NCI-H345 (cell line): ENCODE data around the gene ZDHHC12.
"Not testable (repeated sequence)": the region's sequence is repeated elsewhere in the genome, so short reads cannot be mapped to it uniquely, and the experiment has no call there.

Experiments
- DNase-seq: peaks from one replicate; lab custom pipeline; 2025; lab: John Stamatoyannopoulos, UW

The ZDHHC12 gene

DNA sequence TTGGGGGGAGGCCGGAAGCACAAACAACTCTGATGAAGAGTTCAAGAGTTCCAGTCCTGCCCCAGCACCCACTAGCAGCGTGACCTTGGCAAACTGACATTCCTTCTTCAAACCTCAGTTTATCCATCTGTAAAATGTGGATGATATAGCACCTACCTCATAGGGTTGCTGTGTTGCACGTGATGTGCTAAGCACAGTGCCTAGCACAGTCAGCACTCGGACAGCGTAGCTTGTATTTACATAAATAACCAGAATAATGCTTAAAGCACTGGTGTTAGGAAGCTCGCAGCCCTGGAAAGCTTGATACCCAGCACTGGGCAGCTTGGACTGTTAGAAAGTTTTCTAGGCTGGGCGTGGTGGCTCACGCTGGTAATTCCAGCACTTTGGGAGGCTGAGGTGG is 16.5 kb downstream of the ZDHHC12 start:
- no peak for DNase-seq

DNA sequence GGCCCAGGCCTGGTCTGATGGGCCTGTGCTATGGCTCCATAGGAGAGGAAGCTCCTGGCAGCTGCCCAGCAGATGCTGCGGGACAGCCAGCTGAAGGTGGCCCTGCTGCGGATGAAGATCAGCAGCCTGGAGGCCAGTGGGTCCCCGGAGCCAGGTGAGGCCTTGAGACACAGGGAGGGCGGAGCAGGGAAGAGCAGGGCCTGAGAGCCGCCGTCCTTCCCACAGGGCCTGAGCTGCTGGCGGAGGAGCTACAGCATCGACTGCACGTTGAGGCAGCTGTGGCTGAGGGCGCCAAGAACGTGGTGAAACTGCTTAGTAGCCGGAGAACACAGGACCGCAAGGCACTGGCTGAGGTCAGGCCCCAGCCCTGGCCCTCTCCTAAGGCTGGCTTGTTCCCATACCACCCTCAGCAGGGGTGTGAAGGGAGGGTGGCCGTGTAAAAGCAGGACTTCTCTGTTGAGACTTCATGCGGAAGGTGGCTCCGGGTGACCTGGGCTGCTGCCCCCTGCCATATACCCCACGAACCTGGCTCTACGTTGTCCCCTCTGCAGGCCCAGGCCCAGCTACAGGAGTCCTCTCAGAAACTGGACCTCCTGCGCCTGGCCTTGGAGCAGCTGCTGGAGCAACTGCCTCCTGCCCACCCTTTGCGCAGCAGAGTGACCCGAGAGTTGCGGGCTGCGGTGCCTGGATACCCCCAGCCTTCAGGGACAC is 17.1 kb downstream of the ZDHHC12 start:
- DNase-seq = no peak

- no peak for DNase-seq
Measured at GRCh38 chr9:128706045-128706444, 17.9 kb downstream of the ZDHHC12 start.

GRCh38 chr9:128705051-128705965 is 18.6 kb downstream of the ZDHHC12 start:
- no peak for DNase-seq

DNA sequence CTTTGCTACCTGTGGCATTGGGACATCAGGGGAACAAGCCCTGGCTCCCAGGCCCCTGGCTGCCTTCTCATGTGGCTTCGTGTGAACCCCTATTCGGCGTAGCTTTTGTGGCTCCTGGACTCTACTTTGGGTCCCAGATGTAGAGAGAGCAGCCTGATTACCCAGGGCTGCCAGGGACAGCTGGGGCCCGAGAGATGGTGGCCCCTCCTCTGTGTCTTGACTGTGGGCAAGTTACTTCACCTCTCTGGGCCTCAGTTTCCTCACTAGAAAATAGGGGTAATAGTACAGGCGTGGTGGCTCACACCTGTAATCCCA is 19.6 kb downstream of the ZDHHC12 start:
- DNase-seq = no peak

DNA sequence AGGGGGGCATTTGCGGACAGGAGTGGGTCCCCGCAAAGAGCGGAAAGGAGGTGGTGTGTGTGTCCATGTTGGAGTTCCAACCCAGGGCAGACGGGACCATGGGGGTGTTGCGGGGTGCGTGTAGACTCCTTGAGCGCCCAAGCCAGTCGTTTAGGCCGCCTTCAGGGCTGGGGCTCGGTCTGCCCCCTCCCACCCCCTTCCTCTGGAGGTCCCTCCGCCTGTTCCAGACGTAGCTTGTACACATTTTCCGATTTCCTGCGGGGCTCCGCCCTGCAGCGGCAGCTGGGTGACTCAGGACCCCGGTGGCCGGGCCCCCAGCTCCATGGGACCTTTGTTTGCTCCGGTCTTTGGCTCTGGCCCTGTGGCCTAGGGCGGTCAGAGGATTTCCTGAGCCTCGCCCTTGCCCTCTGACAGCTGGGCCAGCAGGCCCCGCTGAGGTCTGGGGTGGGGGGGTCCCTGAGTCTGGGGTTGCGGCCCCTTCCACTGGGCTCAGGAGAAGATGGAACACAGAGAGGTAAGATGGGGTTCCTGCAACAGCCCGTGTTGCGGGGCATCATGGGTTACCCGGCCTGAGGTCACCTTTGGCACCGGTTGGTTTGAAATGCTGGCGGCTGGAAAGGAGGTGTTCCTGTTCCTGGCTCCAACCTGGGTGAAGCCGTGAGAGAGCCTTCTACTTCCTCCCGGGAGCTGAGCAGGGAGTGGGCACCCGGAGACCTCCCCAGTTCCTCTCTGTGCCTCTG is 20.1 kb downstream of the ZDHHC12 start:
- no peak for DNase-seq

DNA sequence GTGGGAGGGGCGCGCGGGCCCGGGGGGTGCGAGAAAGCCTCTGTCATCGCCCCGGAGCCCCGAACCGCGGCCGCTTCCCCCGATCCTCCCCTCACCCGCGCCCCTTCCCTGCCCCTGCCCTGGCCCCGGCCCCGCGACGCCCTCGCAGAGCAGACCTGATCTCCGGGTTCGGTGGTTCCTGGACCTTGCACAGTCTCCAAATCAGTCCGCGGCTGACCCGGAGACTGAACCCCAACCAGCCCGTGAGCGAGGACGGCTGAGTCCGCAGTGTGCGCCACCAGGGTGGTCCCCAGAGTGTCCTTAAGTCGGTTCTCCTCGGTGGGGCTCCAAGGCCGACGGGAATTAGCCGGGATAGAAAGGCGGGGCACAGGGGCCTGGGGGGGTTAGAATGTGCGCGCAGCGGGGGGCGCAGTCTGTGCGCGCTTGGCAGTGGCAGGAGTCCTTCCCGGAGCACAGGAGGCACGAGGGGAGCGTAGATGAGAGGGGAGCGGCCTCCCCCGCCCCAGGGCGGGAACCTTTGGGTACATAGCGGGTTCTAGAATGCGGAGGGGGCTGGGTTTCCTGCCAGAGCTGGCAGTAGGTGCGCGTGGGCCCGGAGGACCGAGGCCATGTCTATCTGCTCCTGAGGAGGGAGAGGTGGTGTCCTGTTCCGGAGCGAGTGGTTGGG is 20.8 kb downstream of the ZDHHC12 start:
- no peak for DNase-seq

DNA sequence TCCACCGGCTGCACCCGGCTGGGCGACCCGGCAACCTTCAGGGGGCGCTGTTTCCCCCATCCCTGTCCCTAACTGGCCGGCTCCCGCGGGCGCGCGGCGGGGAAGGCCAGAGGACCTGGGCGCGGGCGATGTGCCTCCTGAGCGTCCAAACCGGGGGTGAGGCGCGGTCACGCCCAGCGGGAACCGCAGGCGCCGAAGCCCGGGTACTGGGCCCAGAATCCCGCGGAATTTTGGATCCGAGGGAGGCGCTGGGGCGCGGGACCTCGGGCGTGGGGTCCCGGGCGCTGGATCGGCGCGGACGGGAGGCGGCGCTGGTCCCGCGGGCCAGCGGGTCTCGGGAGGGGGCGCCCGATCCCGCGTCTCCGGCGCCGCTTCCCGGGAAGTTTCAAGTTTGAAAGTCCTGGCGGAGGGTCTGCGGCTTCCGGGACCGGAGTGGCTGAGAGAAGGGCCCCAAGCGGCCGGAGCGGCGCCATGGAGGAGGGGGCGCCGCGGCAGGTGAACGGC is 21.4 kb downstream of the ZDHHC12 start, which contains the start of gene PKN3:
Gene PKN3, plus strand, starts transcription at position 59 of the 504 bp plus-strand sequence. Its CDS starts 413 bp downstream, at position 472.
- DNase-seq = peak; percentile 79

DNA sequence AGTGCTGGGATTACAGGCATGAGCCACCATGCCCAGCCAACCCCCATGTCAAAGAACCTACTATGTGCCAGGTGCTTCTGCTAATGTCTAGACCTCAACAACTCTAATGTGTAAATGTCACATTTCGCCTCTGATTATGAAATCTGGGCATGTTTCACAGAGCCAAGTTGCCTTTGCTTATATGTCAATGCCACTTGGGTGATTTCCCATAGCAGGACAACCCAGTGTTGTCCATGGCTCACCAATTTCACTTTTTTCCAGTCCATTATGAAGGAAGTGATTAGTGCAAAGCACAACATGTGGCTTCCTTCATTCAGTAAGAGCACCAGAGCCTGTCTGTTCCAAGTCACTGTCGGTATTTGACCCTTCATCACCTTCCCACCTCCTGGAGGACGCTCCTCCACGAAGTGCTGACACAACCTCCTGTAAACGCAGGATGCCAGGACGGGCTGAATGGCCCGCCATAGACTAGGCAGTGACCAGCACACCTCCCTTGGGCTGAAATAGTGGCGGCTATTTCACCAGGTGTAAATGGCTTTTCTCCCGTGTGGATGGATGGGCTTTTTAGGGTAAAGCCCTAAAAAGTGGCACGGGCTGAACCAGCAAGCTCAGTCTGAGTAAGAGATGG is 22.6 kb downstream of the ZDHHC12 start:
- DNase-seq = no peak

GRCh38 chr9:128699096-128699795 is 24.7 kb downstream of the ZDHHC12 start:
- DNase-seq = not testable (repeated sequence)

DNA sequence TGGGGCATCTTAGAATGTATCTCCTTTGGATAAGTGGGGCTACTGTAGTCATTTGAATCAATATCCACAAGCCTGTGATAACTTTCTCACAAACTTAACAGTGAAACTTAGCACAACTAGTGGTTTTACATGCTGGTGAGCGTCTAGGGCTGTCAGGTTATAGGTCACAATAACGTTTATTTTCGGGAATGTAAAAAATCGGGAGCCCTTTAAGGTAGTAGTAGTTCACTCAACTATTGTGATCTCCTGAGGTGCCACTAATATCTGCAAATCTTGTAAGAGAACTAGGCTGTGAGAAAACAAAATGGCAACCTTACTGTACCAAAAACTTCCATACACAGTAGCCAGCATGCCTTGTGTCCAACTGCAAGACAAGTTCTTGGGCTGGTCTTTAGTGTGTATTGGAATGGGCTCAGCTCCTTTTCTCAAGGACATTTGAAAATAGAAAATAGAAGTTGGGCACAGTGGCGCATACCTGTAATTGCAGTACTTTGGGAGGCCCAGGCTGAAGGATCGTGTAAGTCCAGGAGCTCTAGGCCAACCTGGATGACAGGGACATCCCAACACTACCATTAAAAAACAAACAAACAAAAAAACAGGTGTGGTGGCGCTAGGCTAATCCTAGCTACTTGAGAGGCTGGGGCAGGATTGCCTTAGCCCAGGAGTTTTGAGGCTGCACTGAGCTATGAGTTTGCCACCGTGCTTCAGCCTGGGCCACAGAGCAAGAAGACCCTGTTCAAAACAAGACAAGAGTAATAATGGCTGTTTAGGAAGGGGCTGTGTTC is 26.8 kb downstream of the ZDHHC12 start:
- DNase-seq = no peak

- no peak for DNase-seq
Measured at GRCh38 chr9:128694344-128694743, 29.6 kb downstream of the ZDHHC12 start.

GRCh38 chr9:128693738-128694137 is 30.2 kb downstream of the ZDHHC12 start:
- not testable (repeated sequence) for DNase-seq

GRCh38 chr9:128690684-128691034 is 33.3 kb downstream of the ZDHHC12 start:
- DNase-seq = no peak

DNA sequence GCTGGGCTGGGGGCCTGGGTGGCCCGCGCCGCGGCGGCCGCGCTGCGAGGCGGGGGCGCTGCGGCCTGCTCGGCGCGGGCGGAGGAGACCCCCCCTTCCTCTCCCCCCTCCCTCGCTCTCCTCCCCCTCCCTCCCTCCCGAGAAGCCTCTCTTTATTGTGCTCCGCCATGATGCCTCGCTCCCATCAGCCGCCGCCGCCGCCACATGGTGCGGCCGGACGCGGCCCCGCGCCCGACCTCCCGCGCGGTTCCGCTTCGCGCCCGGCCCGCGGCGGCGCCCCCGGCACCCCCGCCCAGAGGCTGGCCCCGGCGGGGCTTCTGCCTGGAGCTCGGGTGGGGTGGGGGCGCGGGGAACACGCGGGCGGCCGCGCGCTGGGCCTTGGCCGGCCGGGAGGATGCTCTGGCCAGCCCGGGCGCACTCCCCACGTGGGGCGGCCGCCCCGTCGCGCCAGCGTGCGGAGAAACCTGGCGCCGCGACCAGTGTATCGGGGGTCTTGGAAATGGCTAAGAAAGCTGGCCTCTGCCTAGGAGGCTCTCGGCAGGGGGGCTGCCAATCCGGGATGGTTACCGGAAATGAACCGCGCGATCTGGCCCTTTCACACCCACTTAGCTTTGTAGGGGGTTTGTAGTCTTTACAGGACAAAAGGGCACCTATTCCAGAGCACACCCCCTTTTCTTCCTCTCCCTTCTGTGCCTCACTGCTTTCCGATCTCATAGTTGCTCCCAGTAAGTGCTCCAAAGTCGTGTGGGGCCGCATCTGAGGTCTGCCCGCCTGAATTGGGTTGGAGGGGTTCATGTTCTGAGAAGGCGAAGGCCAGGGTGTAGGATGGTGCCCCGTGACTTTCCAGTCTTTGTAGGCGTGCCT is 33.9 kb downstream of the ZDHHC12 start:
- DNase-seq = peak; percentile 58

DNA sequence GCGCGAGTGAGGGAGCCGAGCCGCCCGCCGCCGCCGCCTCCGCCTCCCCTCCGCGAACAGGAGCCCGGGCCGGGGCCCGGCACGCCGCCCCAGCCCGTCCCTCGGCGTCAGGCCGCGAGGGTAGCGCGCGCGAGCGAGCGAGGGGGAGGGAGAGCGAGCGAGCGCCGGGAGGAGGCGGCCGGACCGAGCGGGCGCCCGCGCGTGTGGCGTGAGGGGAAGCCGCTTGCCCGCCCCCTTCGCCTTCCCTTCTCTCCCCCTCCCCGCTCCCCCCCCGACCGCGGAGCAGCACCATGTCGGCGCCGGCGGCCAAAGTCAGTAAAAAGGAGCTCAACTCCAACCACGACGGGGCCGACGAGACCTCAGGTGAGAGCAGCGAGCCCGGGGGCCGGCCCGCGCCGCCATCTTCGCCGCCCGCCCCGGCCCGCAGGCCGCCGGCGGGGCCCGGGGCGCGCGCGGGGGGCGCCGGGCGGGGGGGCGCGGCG is 34.6 kb downstream of the ZDHHC12 start:
- no peak for DNase-seq

DNA sequence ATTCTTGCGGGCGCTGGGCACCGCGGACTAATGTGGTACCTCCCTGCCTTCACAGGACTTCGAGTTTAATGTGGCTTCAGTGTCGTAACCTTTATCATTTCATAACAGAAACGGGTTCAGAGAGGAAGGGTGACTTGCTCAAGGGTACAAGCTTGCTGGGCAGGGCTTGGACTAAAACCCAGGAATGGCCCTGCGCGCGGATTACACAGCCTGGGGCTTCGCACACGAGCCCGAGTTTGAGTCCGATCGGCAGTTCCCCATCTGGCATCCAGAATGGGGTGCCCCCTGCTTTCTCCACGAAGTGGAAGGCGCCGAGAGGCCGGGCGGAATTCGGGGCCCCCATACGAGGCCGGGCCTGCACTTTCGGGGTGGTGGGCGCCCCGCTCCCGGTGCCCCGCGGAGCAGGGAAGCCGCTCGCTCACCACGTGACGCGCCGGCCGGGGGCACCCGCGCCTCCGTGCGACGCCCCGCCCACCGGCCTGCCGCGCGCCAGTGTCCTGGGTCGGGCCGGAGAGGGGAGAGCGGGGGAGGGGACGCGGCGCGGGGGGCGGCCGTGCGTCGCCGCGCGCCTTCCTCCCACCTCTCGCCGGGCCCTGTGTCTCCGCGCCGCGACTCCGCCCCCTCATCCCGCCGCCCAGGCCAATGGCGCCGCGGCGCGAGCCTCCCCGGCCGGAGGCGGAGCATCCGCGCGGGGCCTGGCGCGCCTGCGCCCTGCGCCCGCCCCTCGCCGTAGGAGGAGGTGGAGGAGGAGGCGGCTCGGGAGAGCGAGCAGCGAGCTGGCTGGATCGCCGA is 35.2 kb downstream of the ZDHHC12 start, which contains the start of gene SET:
Gene SET, plus strand, starts transcription at position 722 of the 792 bp plus-strand sequence. CDS start 361 bp downstream, outside the sequence.
- DNase-seq = peak; percentile 96

- DNase-seq = no peak
Measured at GRCh38 chr9:128687453-128687852, 36.5 kb downstream of the ZDHHC12 start.
